ENCODE results near the gene ADD3. TPM values are rescaled to one million over a fixed set of nuclear protein-coding genes. Genes with fewer than 3 reads are reported as not detected.

ADD3 gene
- polyA plus RNA-seq, 12 donors: 79.8 to 235 (median 125) TPM; not detected in 1

- no peak for DNase-seq
Observed at GRCh38 chr10:109997233-109997632, 10.6 kb upstream of the ADD3 start.

- DNase-seq: no peak
Observed at GRCh38 chr10:109998513-109998912, 9.3 kb upstream of the ADD3 start.

GRCh38 chr10:110002801-110003523 lies 4.8 kb upstream of the ADD3 start:
- DNase-seq: no peak

- DNase-seq: no peak
Observed at GRCh38 chr10:110003524-110003885, 4.3 kb upstream of the ADD3 start.

GRCh38 chr10:110005719-110006118 lies 2.1 kb upstream of the ADD3 start:
- DNase-seq: no peak

GRCh38 chr10:110006358-110007160 lies 1.2 kb upstream of the ADD3 start:
- DNase-seq: peak; percentile 89

GRCh38 chr10:110007161-110007700 lies 553 bp upstream of the ADD3 start:
- DNase-seq: peak; percentile 95

GRCh38 chr10:110008518-110009339 lies 945 bp downstream of the ADD3 start:
- DNase-seq: no peak

GRCh38 chr10:110009736-110010475 lies 2.1 kb downstream of the ADD3 start:
- no peak for DNase-seq

- DNase-seq: no peak
Observed at GRCh38 chr10:110010486-110011378, 2.9 kb downstream of the ADD3 start.

- DNase-seq: no peak
Observed at GRCh38 chr10:110011681-110012080, 3.9 kb downstream of the ADD3 start.

GRCh38 chr10:110013630-110014293 lies 6.0 kb downstream of the ADD3 start:
- no peak for DNase-seq

GRCh38 chr10:110016039-110016438 lies 8.3 kb downstream of the ADD3 start:
- no peak for DNase-seq

GRCh38 chr10:110017052-110017451 lies 9.3 kb downstream of the ADD3 start:
- DNase-seq: no peak

- no peak for DNase-seq
Observed at GRCh38 chr10:110017907-110018306, 10.1 kb downstream of the ADD3 start.

GRCh38 chr10:110020265-110020664 lies 12.5 kb downstream of the ADD3 start:
- DNase-seq: no peak

GRCh38 chr10:110022716-110023504 lies 15.1 kb downstream of the ADD3 start:
- no peak for DNase-seq

GRCh38 chr10:110023785-110024465 lies 16.1 kb downstream of the ADD3 start:
- no peak for DNase-seq

Measured in muscle of arm (tissue), 12 donors.